Spleen (tissue), 11 donors: ENCODE measurements around the gene ERCC3. TPM values are rescaled to one million over a fixed set of nuclear protein-coding genes. Genes with fewer than 3 reads are reported as not detected.

Experiments
- DNase-seq: peaks from one replicate; pipeline ENCODE4 v3.0.0-alpha.2; 2020
- H3K27ac ChIP-seq, 8 donors: fragments of 200-600 bp; sonication (generic) in 7 of 8; 1 replicate in 4 of 8; 2 replicates in 4 of 8; pipeline versions ENCODE4 v1.5.0 to v1.8.0; 2016 to 2021; ENCODE audit warnings: inconsistent platforms in 4 of 8, mild to moderate bottlenecking in 4 of 8, moderate library complexity in 1 of 8
- H3K27me3 ChIP-seq, 7 donors: fragments of 200-600 bp; sonication (generic) in 6 of 7; replicated peaks in 1 of 7; 1 replicate in 4 of 7; 2 replicates in 3 of 7; pipeline versions ENCODE4 v1.5.0 to v1.8.0; 2016 to 2021; ENCODE audit warnings: inconsistent platforms in 3 of 7, mild to moderate bottlenecking in 1 of 7
- H3K36me3 ChIP-seq, 6 donors: fragments of 200-600 bp; sonication (generic) in 5 of 6; 1 replicate in 4 of 6; 2 replicates in 2 of 6; pipeline versions ENCODE4 v1.5.0 to v1.8.0; 2016 to 2021; ENCODE audit warnings: inconsistent platforms in 2 of 6
- H3K4me1 ChIP-seq, 6 donors: fragments of 200-600 bp; sonication (generic) in 5 of 6; 1 replicate in 3 of 6; 2 replicates in 3 of 6; pipeline versions ENCODE4 v1.5.0 to v1.8.0; 2016 to 2021; ENCODE audit warnings: inconsistent platforms in 3 of 6
- H3K4me3 ChIP-seq, 8 donors: fragments of 200-600 bp; sonication (generic) in 7 of 8; 1 replicate in 4 of 8; 2 replicates in 4 of 8; pipeline versions ENCODE4 v1.5.0 to v1.8.0; 2016 to 2021; ENCODE audit warnings: inconsistent platforms in 4 of 8, mild to moderate bottlenecking in 4 of 8, moderate library complexity in 2 of 8
- H3K9me3 ChIP-seq, 8 donors: fragments of 200-600 bp; sonication (generic) in 7 of 8; 1 replicate in 4 of 8; 2 replicates in 4 of 8; pipeline versions ENCODE4 v1.5.0 to v1.8.0; 2016 to 2021; ENCODE audit warnings: inconsistent platforms in 4 of 8
- POLR2A ChIP-seq, 3 donors: fragments of 450-650 bp; IDR thresholded peaks; one replicate each; pipeline ENCODE4 v1.5.1; 2017; ENCODE audit warnings: antibody characterized with exemption in 3 of 3, mild to moderate bottlenecking in 1 of 3
- POLR2AphosphoS5 ChIP-seq, 3 donors: sonication (generic); formaldehyde crosslinking; IDR thresholded peaks; one replicate each; pipeline ENCODE4 v1.5.1; 2017; ENCODE audit warnings: antibody characterized with exemption in 3 of 3
- WGBS, 5 donors: extraction: QIAGEN DNeasy Blood & Tissue Kit in 3 of 5; methylation state at CpG; one replicate each; pipeline versions ENCODE4 v1.1.5 to v1.1.7; 2013 to 2018; 5-methylcytosine and 5-hydroxymethylcytosine counted together
- intact Hi-C: fragments of 100-400 bp; cut with DNase I; formaldehyde crosslinking; loops from one replicate; pipeline ENCODE4 v1.15.0; 2023; ENCODE audit warnings: low total_unique reads
- polyA plus RNA-seq, 3 donors: library from polyadenylated mRNA; stranded (reverse); fragments of 200-250 nt; gene quantifications; one replicate each; pipeline ENCODE4 v1.2.1, GENCODE V29; 2013
- total RNA-seq, 7 donors: library from RNA; depleted of rRNA in 3 of 7; stranded (reverse); fragments of >200 nt in 3 of 7; fragmentation: NEBNext Ultra II Directional in 4 of 7; extraction: Animal tissue kit (Norgen Biotek cat#: 25700) in 4 of 7; gene quantifications; one replicate each; pipeline versions ENCODE4 v1.1.0 to v1.2.1, GENCODE V29; 2016 to 2021
- TF ChIP-seq, protein P1 (sequence below), 11 experiments: fragments of 200-600 bp in 7 of 11; fragments of 450-650 bp in 4 of 11; sonication (generic) in 4 of 11; IDR thresholded peaks in 8 of 11; conservative IDR thresholded peaks in 3 of 11; 1 replicate in 7 of 11; 2 replicates in 4 of 11; pipeline versions ENCODE4 v1.4.0 to v1.8.0; 2016 to 2021; ENCODE audit warnings: antibody characterized with exemption in 11 of 11, inconsistent platforms in 4 of 11, mild to moderate bottlenecking in 1 of 11
- donor health status: healthy with polysubstance abuse.
- donor health status: DM: no; HTN: no; CAD: no; lungs with moderate emphysema.
- donor health status: DM: no; HTN: no; CAD: no.
- donor health status: Bipolar disorder and iron deficiency.
- donor health status: healthy.
- donor health status: DM: no; HTN: no; CAD: no.
- donor health status: DM: yes; HTN: yes; CAD: no.

ERCC3 gene
- total and polyA plus RNA-seq, 10 donors = 23.5 to 65.1 (median 52.0) TPM

DNA sequence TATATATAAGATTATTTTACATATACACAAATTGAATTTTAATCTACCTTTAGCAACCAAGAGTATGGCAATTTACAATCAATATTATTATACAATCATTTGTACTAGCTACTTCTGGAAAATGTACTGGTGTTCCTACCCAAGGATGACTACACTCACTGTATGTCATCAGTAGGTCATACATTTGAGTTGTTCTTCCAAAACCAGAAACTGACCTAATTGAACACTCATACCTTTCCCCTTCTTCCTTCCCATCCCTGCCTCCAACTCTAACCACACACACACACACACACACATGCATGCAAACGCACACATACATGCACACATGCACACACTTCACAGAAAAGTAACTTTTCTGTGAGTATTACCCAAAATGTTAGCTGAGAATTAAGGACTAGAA lies 8.2 kb upstream of the ERCC3 start:
- Histone ChIP-seq H3K4me3 (no peak overlapping the region), H3K4me1 (peaks cover 0 to 22% (median 0%) of the 10 kb centered on the region in 6 donors), H3K27ac (no peak overlapping the region), H3K27me3 (no peaks in the 10 kb centered on the region), H3K9me3 (no peaks in the 10 kb centered on the region), H3K36me3 (peaks cover 0 to 31% (median 12%) of the 10 kb centered on the region in 6 donors)
- no peak for DNase-seq
- 88 to 98% (median 90%) methylated on average over 1 of the region's 1 CpG for WGBS, 5 donors
- intact Hi-C loops = no loop called here
- TF ChIP-seq POLR2A (IDR thresholded peaks at IDR 0.05) = no peak
- TF ChIP-seq, protein P1, sequence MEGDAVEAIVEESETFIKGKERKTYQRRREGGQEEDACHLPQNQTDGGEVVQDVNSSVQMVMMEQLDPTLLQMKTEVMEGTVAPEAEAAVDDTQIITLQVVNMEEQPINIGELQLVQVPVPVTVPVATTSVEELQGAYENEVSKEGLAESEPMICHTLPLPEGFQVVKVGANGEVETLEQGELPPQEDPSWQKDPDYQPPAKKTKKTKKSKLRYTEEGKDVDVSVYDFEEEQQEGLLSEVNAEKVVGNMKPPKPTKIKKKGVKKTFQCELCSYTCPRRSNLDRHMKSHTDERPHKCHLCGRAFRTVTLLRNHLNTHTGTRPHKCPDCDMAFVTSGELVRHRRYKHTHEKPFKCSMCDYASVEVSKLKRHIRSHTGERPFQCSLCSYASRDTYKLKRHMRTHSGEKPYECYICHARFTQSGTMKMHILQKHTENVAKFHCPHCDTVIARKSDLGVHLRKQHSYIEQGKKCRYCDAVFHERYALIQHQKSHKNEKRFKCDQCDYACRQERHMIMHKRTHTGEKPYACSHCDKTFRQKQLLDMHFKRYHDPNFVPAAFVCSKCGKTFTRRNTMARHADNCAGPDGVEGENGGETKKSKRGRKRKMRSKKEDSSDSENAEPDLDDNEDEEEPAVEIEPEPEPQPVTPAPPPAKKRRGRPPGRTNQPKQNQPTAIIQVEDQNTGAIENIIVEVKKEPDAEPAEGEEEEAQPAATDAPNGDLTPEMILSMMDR (IDR thresholded peaks at IDR 0.05 in 8 of 11, conservative IDR thresholded peaks at IDR 0.05 in 3 of 11) = no peak

- intact Hi-C loops = no loop called here
- H3K4me1 ChIP-seq = peaks cover 7 to 54% (median 28%) of the 10 kb centered on the region in 6 donors
- 19 to 24% (median 22%) methylated on average over 10 to 13 of the region's 13 CpGs for WGBS, 5 donors
- no peaks in the 10 kb centered on the region for H3K27me3 ChIP-seq
- no peak for DNase-seq
- H3K9me3 ChIP-seq = no peaks in the 10 kb centered on the region
- H3K27ac ChIP-seq = peak overlapping the region; percentile 66 to 92 (median 86)
- TF ChIP-seq, protein P1 (IDR thresholded peaks at IDR 0.05 in 8 of 11, conservative IDR thresholded peaks at IDR 0.05 in 3 of 11) = no peak
- TF ChIP-seq POLR2A (IDR thresholded peaks at IDR 0.05) = no peak
- peak overlapping the region; percentile 81 to 98 (median 94) for H3K4me3 ChIP-seq
- peaks cover 0 to 47% (median 43%) of the 10 kb centered on the region in 6 donors for H3K36me3 ChIP-seq
Measured at GRCh38 chr2:127293386-127293747, 577 bp downstream of the ERCC3 start.

GRCh38 chr2:127288274-127288673 lies 5.7 kb downstream of the ERCC3 start:
- Histone ChIP-seq H3K36me3 (peaks cover 0 to 98% (median 94%) of the 10 kb centered on the region in 6 donors), H3K4me1 (peaks cover 5 to 34% (median 14%) of the 10 kb centered on the region in 6 donors), H3K27ac (no peak overlapping the region), H3K9me3 (no peaks in the 10 kb centered on the region), H3K4me3 (no peak overlapping the region), H3K27me3 (no peaks in the 10 kb centered on the region)
- WGBS, 5 donors = 96 to 99% (median 98%) methylated on average over 3 of the region's 3 CpGs
- no peak for DNase-seq
- intact Hi-C loops = no loop called here
- TF ChIP-seq, protein P1 (IDR thresholded peaks at IDR 0.05 in 8 of 11, conservative IDR thresholded peaks at IDR 0.05 in 3 of 11) = no peak
- TF ChIP-seq POLR2A (IDR thresholded peaks at IDR 0.05) (no peak), POLR2AphosphoS5 (IDR thresholded peaks at IDR 0.05) (no peak)

GRCh38 chr2:127283275-127283674 lies 10.7 kb downstream of the ERCC3 start:
- peaks cover 0 to 19% (median 2%) of the 10 kb centered on the region in 6 donors for H3K4me1 ChIP-seq
- TF ChIP-seq POLR2A (IDR thresholded peaks at IDR 0.05) (no peak), POLR2AphosphoS5 (IDR thresholded peaks at IDR 0.05) (no peak)
- TF ChIP-seq, protein P1 (IDR thresholded peaks at IDR 0.05 in 8 of 11, conservative IDR thresholded peaks at IDR 0.05 in 3 of 11) = no peak
- intact Hi-C loops = no loop called here

More at GRCh38 chr2:127283275-127283674, 10.7 kb downstream of the ERCC3 start:
- WGBS, 5 donors = 97 to 100% (median 99%) methylated on average over 2 of the region's 2 CpGs
- no peak for DNase-seq
- no peaks in the 10 kb centered on the region for H3K9me3 ChIP-seq
- peaks cover 0 to 100% (median 92%) of the 10 kb centered on the region in 6 donors for H3K36me3 ChIP-seq
- H3K27me3 ChIP-seq = no peaks in the 10 kb centered on the region
- H3K27ac ChIP-seq = no peak overlapping the region
- no peak overlapping the region for H3K4me3 ChIP-seq
